ENCODE results near the gene TLX2.
A peak's percentile ranks its signal among the peaks of the same experiment; 100 is the strongest.

Gene TLX2

GRCh38 chr2:74529357-74530238, 15.3 kb downstream of the TLX2 start, which contains the start of the genes AUP1 and HTRA2:
Gene AUP1 (minus strand): TSS chr2:74529706. CDS start chr2:74529629, 77 bp downstream.
Gene HTRA2 (plus strand): TSS chr2:74529933. CDS start chr2:74530007, 74 bp downstream.
- peaks cover 57% of the 10 kb centered on the region for H3K36me3 ChIP-seq (ENCODE audit: control insufficient read depth, insufficient read depth, low read length)

GRCh38 chr2:74530239-74531187, 16.3 kb downstream of the TLX2 start:
- H3K36me3 ChIP-seq (ENCODE audit: control insufficient read depth, insufficient read depth, low read length): peaks cover 58% of the 10 kb centered on the region
- H3K27ac ChIP-seq (ENCODE audit: low read depth, low read length): no peak overlapping the region; the same call in 1 of the 2 replicates
- no peaks in the 10 kb centered on the region for H3K27me3 ChIP-seq (ENCODE audit: control insufficient read depth, insufficient read depth, low read length)
- peaks cover 12% of the 10 kb centered on the region for H3K4me1 ChIP-seq (ENCODE audit: control insufficient read depth, insufficient read depth, low read length)
- peak overlapping the region; percentile 99 for H3K4me3 ChIP-seq (ENCODE audit: low read depth, low read length)
- H3K9me3 ChIP-seq (ENCODE audit: control insufficient read depth, insufficient read depth, low read depth, low read length): no peaks in the 10 kb centered on the region
- H3K9ac ChIP-seq (ENCODE audit: low read length): peak overlapping the region; percentile 62

More at GRCh38 chr2:74529357-74530238, 15.3 kb downstream of the TLX2 start, which contains the start of the genes AUP1 and HTRA2:
- Histone ChIP-seq H3K4me1 (ENCODE audit: control insufficient read depth, insufficient read depth, low read length) (peaks cover 12% of the 10 kb centered on the region), H3K9ac (ENCODE audit: low read length) (peak within 1 kb of the TSS; percentile 97), H3K27ac (ENCODE audit: low read depth, low read length) (peak within 1 kb of the TSS; percentile 90), H3K27me3 (ENCODE audit: control insufficient read depth, insufficient read depth, low read length) (no peaks in the 10 kb centered on the region), H3K9me3 (ENCODE audit: control insufficient read depth, insufficient read depth, low read depth, low read length) (no peaks in the 10 kb centered on the region), H3K4me3 (ENCODE audit: low read depth, low read length) (peak within 1 kb of the TSS; percentile 99)

GRCh38 chr2:74531666-74532065, 17.4 kb downstream of the TLX2 start:
- Histone ChIP-seq H3K27me3 (ENCODE audit: control insufficient read depth, insufficient read depth, low read length) (no peaks in the 10 kb centered on the region), H3K4me1 (ENCODE audit: control insufficient read depth, insufficient read depth, low read length) (peaks cover 9% of the 10 kb centered on the region; the same call in 1 of the 2 replicates), H3K36me3 (ENCODE audit: control insufficient read depth, insufficient read depth, low read length) (peaks cover 49% of the 10 kb centered on the region), H3K4me3 (ENCODE audit: low read depth, low read length) (no peak overlapping the region), H3K9ac (ENCODE audit: low read length) (no peak overlapping the region), H3K27ac (ENCODE audit: low read depth, low read length) (no peak overlapping the region), H3K9me3 (ENCODE audit: control insufficient read depth, insufficient read depth, low read depth, low read length) (no peaks in the 10 kb centered on the region)

GRCh38 chr2:74532222-74532621, 18.0 kb downstream of the TLX2 start:
- Histone ChIP-seq H3K4me3 (ENCODE audit: low read depth, low read length) (no peak overlapping the region), H3K27ac (ENCODE audit: low read depth, low read length) (no peak overlapping the region), H3K9me3 (ENCODE audit: control insufficient read depth, insufficient read depth, low read depth, low read length) (no peaks in the 10 kb centered on the region), H3K36me3 (ENCODE audit: control insufficient read depth, insufficient read depth, low read length) (peaks cover 44% of the 10 kb centered on the region), H3K4me1 (ENCODE audit: control insufficient read depth, insufficient read depth, low read length) (peaks cover 9% of the 10 kb centered on the region; the same call in 1 of the 2 replicates), H3K9ac (ENCODE audit: low read length) (no peak overlapping the region), H3K27me3 (ENCODE audit: control insufficient read depth, insufficient read depth, low read length) (no peaks in the 10 kb centered on the region)

GRCh38 chr2:74533464-74533863, 19.2 kb downstream of the TLX2 start:
- peaks cover 32% of the 10 kb centered on the region for H3K36me3 ChIP-seq (ENCODE audit: control insufficient read depth, insufficient read depth, low read length)
- no peaks in the 10 kb centered on the region for H3K27me3 ChIP-seq (ENCODE audit: control insufficient read depth, insufficient read depth, low read length)
- no peaks in the 10 kb centered on the region for H3K9me3 ChIP-seq (ENCODE audit: control insufficient read depth, insufficient read depth, low read depth, low read length)
- H3K4me1 ChIP-seq (ENCODE audit: control insufficient read depth, insufficient read depth, low read length): peaks cover 8% of the 10 kb centered on the region; the same call in 1 of the 2 replicates
- H3K27ac ChIP-seq (ENCODE audit: low read depth, low read length): no peak overlapping the region
- H3K9ac ChIP-seq (ENCODE audit: low read length): no peak overlapping the region
- H3K4me3 ChIP-seq (ENCODE audit: low read depth, low read length): no peak overlapping the region

GRCh38 chr2:74534411-74534810, 20.2 kb downstream of the TLX2 start:
- Histone ChIP-seq H3K4me3 (ENCODE audit: low read depth, low read length) (no peak overlapping the region), H3K9me3 (ENCODE audit: control insufficient read depth, insufficient read depth, low read depth, low read length) (no peaks in the 10 kb centered on the region), H3K36me3 (ENCODE audit: control insufficient read depth, insufficient read depth, low read length) (peaks cover 32% of the 10 kb centered on the region), H3K27ac (ENCODE audit: low read depth, low read length) (no peak overlapping the region), H3K27me3 (ENCODE audit: control insufficient read depth, insufficient read depth, low read length) (no peaks in the 10 kb centered on the region), H3K4me1 (ENCODE audit: control insufficient read depth, insufficient read depth, low read length) (peaks cover 5% of the 10 kb centered on the region; the same call in 1 of the 2 replicates), H3K9ac (ENCODE audit: low read length) (no peak overlapping the region)

- Histone ChIP-seq H3K27ac (ENCODE audit: low read depth, low read length) (no peak overlapping the region), H3K36me3 (ENCODE audit: control insufficient read depth, insufficient read depth, low read length) (peaks cover 32% of the 10 kb centered on the region), H3K9me3 (ENCODE audit: control insufficient read depth, insufficient read depth, low read depth, low read length) (no peaks in the 10 kb centered on the region), H3K4me1 (ENCODE audit: control insufficient read depth, insufficient read depth, low read length) (peaks cover 4% of the 10 kb centered on the region; the same call in 1 of the 2 replicates), H3K4me3 (ENCODE audit: low read depth, low read length) (no peak overlapping the region), H3K27me3 (ENCODE audit: control insufficient read depth, insufficient read depth, low read length) (no peaks in the 10 kb centered on the region), H3K9ac (ENCODE audit: low read length) (no peak overlapping the region)
Measured at GRCh38 chr2:74535440-74535965, 21.3 kb downstream of the TLX2 start.

- Histone ChIP-seq H3K4me1 (ENCODE audit: control insufficient read depth, insufficient read depth, low read length) (no peaks in the 10 kb centered on the region), H3K9ac (ENCODE audit: low read length) (no peak overlapping the region), H3K27me3 (ENCODE audit: control insufficient read depth, insufficient read depth, low read length) (no peaks in the 10 kb centered on the region), H3K36me3 (ENCODE audit: control insufficient read depth, insufficient read depth, low read length) (peaks cover 32% of the 10 kb centered on the region), H3K27ac (ENCODE audit: low read depth, low read length) (no peak overlapping the region), H3K4me3 (ENCODE audit: low read depth, low read length) (no peak overlapping the region), H3K9me3 (ENCODE audit: control insufficient read depth, insufficient read depth, low read depth, low read length) (no peaks in the 10 kb centered on the region)
Measured at GRCh38 chr2:74536166-74536950, 22.1 kb downstream of the TLX2 start.

GRCh38 chr2:74537140-74537539, 22.9 kb downstream of the TLX2 start:
- Histone ChIP-seq H3K4me3 (ENCODE audit: low read depth, low read length) (no peak overlapping the region), H3K4me1 (ENCODE audit: control insufficient read depth, insufficient read depth, low read length) (no peaks in the 10 kb centered on the region), H3K27ac (ENCODE audit: low read depth, low read length) (no peak overlapping the region), H3K9me3 (ENCODE audit: control insufficient read depth, insufficient read depth, low read depth, low read length) (no peaks in the 10 kb centered on the region), H3K36me3 (ENCODE audit: control insufficient read depth, insufficient read depth, low read length) (peaks cover 24% of the 10 kb centered on the region), H3K9ac (ENCODE audit: low read length) (no peak overlapping the region), H3K27me3 (ENCODE audit: control insufficient read depth, insufficient read depth, low read length) (no peaks in the 10 kb centered on the region)

- H3K27me3 ChIP-seq (ENCODE audit: control insufficient read depth, insufficient read depth, low read length): no peaks in the 10 kb centered on the region
- no peak overlapping the region for H3K9ac ChIP-seq (ENCODE audit: low read length)
- H3K36me3 ChIP-seq (ENCODE audit: control insufficient read depth, insufficient read depth, low read length): peaks cover 7% of the 10 kb centered on the region; the same call in 1 of the 2 replicates
- no peak overlapping the region for H3K27ac ChIP-seq (ENCODE audit: low read depth, low read length)
- no peak overlapping the region for H3K4me3 ChIP-seq (ENCODE audit: low read depth, low read length)
- no peaks in the 10 kb centered on the region for H3K4me1 ChIP-seq (ENCODE audit: control insufficient read depth, insufficient read depth, low read length)
- no peaks in the 10 kb centered on the region for H3K9me3 ChIP-seq (ENCODE audit: control insufficient read depth, insufficient read depth, low read depth, low read length)
Measured at GRCh38 chr2:74538881-74539339, 24.7 kb downstream of the TLX2 start.
